HG03521 (cell line): ENCODE data around the gene STXBP2.
"Not testable (repeated sequence)": the region's sequence is repeated elsewhere in the genome, so short reads cannot be mapped to it uniquely, and the experiment has no call there.

ENCODE experiments used
- ATAC-seq: cut with Tn5 transposase; IDR thresholded peaks from one replicate; pipeline ENCODE4 v1.9.1; 2021; ENCODE audit warnings: mild to moderate bottlenecking, moderate library complexity; ENCODE audit not compliant: unreplicated experiment

STXBP2 gene

DNA sequence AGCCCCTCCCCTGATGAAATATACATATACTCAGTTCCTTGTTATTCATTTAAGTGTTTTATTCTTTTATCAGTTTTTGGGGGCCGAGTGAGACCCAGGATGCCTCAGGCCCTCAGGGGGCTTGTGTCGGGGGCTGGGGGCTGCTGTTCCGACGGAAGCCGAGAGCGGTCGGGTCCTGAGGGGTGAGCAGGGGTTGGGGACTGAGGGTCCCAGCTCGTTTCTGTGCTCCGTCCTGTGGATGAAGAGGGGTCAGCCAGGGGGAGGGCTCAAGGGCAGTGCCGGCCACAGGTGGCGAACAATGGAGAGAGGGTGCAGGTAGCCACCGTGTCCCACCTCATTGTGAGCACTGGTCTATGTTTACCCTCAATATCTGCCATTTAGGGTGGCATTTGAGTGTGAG is 5.3 kb upstream of the STXBP2 start:
- ATAC-seq: no peak

DNA sequence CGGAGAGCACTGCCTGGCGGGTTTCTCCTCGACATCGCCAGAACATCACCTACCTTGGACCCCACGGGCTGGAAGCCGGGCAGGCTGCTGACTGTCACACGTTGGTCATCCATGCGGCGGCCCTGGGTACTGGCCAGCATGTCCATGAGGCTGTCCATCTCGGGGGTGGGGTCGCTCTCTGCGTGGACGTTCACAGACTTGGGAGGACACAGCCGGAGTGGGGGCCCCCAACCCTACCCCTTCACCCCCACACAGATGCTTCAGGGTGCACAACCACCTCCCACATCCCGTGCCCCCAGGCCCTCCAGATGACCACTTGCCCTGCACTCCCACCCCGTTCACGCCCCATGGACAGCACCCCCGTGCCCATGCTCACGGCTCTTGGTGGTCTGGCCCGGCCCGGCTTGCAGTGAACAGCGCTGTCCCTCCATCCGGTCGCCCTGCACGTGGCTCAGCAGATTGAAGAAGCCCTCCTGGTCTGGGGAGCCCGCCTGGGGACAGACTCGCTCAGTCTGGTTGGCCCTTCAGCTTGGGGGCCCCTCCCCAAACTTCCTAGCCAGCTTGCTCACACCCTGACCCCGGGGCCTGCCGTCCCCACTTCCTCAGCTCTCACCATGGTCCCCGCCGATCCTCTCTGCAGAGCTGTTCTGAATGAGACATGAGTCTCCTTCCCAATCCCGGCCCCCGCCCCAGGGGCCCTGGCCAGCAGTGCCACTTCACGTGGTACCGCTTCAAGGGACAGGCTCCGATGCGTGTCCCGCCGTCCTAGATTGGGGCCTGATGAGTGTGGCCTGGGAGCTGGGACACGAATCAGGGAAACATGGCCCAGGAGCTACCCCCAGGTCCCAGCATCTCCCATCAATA is 4.3 kb upstream of the STXBP2 start:
- no peak for ATAC-seq

GRCh38 chr19:7633698-7634097 is 3.2 kb upstream of the STXBP2 start, which contains the start of gene PCP2:
PCP2 (minus strand) TSS chr19:7633719; CDS start chr19:7633457, 262 bp downstream.
- ATAC-seq: no peak

GRCh38 chr19:7635670-7636069 is 1.2 kb upstream of the STXBP2 start:
- ATAC-seq: no peak

DNA sequence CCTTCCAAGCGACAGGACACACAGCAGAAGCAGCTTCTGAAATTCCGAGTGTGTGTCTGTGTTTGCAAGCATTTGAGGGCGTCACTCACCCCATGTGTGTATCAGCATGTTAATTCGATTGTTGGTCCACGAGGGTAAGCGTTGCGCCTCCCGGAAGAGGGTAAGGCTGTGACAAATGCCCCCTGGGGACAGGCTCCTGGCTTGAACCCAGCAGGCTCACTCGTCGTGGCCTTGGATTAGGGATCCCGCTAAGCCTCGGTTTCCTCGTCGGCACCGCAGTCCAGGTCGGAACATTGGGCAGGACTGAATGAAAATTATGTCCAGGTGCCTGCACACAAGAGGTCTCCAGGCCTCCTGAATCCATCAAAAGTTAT is 606 bp upstream of the STXBP2 start:
- ATAC-seq: no peak

DNA sequence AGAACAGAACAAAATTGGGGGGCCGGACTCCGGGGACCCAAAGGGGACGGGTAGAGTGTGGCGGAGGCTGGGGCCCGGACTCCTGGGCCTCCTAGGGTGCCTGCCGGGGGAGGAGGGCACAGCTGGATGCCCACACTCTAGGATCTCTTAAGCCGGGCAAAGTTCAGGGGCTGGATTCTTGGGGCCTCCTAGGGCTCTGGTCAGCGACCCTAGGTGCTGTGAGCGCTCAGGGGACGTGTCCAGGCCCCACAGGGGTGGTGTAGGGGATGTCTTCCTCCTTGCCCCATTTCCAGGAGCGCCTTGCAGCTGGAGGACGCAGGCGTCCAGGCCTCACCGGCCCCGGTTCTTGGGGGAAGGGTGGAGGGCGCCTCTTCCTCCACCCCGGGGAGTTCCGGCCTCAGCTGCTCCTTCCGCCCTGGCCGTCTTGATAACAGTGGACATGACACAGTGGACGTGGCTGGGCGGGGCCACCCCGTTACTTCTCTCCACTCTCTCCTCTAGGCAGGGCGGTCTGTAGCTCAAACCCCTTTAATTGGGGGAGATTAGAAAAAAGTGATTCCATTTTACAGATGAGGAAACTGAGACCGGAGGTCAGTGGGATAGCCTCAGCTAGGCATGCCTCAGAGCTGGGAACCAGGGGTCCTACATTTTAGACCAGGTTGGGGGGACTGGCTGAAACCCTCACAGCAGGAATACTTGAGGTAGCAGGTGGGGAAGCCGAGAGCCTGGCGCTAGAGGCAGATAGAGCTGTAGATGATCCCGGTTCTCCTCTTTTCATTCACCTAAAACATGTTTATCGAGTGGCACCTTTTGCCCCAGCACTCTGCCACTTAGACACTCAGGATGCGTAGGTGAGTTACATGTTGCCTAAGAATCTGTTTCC is 705 bp downstream of the STXBP2 start:
- ATAC-seq: peak; percentile 8

- no peak for ATAC-seq
These were observed 2.0 kb downstream of the STXBP2 start for GRCh38 chr19:7638802-7639465.

GRCh38 chr19:7639863-7640348 is 3.0 kb downstream of the STXBP2 start:
- no peak for ATAC-seq

DNA sequence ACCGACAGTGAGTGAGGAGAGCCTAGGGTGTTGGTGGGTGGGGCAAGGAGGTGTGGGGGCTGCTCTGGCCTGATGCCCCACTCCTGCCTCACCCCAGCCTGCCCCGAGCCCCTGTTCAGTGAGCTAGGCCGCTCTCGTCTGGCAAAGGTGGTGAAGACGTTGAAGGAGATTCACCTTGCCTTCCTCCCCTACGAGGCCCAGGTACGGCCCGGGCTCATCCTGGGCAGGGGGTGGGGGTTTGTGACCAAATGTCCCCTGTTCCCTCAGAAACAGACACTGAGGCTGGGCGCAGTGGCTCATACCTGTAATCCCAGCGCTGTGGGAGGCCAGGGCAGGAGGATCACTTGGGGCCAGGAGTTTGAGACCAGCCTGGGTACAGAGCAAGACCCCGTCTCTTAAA is 3.9 kb downstream of the STXBP2 start:
- ATAC-seq: no peak

DNA sequence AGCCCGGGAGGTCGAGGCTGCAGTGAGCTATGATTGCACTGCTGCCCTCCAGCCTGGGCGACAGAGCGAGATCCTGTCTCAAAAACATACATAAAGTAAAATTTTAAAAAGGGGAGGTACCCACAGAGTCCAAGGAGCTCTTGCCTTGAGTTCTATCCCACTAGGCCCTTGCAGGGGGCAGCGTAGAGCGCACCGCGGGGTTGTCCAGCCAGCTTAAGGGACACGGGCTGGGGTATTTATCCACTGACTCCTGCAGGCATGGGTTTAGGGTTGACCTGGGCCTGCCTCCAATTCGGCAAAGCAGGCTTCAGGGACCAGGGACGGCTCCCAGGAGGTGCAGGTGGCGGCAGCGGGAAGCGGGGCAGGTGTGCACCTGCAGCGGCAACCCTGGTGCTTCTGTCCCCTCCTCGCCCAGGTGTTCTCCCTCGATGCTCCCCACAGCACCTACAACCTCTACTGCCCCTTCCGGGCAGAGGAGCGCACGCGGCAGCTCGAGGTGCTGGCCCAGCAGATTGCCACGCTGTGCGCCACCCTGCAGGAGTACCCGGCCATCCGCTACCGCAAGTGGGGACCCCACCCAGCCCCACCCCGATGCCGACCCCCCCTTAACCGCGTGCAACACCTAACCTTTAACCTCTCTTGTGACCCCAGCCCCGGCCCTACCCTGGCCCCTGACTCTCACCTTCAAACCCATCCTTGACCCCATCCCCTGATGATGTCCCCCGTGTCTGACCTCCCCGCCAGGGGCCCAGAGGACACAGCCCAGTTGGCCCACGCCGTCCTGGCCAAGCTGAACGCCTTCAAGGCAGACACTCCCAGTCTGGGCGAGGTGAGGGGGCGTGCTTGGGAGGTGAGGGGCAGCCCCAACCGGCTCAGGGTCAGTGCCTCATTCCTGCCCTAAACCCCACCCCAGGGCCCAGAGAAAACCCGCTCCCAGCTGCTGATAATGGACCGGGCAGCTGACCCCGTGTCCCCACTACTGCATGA is 4.7 kb downstream of the STXBP2 start:
- ATAC-seq: no peak

DNA sequence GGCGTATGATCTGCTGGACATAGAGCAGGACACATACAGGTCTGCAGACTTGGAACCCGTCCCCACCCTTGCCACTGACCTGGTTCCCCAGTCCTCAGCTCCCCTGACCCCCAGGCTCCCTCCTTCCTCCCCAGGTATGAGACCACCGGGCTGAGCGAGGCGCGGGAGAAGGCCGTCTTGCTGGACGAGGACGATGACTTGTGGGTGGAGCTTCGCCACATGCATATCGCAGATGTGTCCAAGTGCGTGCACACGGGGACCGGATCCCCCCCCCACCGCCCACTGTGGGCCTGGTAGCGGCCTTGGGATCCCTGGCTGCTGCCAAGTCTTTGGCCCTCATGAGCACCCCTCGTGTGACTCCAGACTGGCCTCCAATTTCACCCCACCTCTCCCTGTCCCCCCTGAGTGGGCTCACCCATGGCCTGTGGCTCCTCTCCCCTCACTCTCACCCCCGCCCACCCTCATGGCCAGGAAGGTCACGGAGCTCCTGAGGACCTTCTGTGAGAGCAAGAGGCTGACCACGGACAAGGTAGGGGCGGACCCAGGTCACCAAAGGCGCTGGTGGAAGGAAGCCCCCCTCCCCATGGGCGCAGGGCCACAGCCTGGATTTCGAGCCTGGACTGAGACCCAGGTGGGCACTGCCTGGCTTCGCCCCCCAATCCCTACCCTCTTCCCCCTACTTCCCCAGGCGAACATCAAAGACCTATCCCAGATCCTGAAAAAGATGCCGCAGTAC is 5.6 kb downstream of the STXBP2 start:
- no peak for ATAC-seq

DNA sequence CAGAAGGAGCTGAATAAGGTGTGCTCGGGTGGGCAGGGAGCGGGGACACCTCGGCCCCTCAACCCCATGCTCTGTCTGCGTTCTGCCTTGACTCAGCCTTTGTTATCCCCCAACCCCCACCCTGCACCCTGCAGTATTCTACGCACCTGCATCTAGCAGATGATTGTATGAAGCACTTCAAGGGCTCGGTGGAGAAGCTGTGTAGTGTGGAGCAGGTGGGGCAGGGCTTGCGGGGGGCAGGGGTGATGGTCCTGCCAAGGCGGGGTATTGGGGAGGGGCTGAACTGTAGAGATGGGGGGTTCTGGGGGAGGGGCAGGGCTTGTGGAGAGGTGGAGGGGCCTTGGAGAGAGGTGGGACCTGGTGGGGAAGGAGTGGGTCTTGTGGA is 6.1 kb downstream of the STXBP2 start:
- ATAC-seq: no peak

GRCh38 chr19:7643629-7644549 is 7.0 kb downstream of the STXBP2 start:
- ATAC-seq: not testable (repeated sequence)

DNA sequence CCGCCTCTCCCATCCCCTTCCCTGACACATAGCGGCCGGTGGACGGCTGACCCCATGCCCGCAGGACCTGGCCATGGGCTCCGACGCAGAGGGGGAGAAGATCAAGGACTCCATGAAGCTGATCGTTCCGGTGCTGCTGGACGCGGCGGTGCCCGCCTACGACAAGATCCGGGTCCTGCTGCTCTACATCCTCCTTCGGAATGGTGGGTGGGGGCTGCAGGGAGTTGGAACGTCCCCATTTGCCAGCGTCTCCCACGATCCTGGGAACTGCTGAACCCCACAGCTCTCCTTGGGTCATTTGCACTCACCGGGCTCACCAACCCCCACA is 7.6 kb downstream of the STXBP2 start:
- no peak for ATAC-seq

GRCh38 chr19:7645163-7645562 is 8.3 kb downstream of the STXBP2 start:
- ATAC-seq: no peak

DNA sequence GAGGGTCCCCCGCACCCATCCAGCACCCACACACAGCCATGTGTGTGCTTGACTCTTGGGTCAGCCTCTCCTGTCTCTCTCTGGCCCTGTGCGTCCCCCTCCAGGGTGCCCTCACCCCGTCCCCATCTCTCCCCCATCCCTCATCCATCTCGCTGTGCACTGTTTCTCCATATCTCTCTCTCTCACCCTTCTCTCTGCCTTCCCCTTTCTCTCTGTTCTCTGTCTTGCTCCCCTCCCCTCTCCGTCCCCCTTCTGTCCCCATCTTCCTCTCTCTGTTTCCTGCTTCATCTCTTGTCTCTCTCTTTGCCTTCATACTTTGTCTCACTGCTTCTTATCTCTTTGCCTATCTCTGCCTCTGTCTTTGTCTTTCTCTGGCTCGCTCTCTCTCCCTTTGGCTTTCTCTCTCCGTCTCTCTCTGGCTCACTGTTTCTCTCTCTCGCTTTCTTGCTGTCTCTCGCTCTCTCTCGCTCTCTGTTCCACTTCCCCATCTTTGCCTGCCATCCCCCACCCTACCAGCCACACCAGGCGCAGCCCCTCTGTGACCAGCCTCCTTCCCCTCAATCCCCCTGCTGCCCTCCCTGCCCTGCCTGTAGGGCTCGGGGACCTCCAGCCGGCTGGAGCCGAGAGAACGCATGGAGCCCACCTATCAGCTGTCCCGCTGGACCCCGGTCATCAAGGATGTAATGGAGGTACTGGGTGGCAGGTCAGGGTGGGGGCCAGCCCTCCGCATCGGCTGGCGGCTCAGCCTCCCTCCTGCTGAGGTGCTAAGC is 8.9 kb downstream of the STXBP2 start:
- ATAC-seq: no peak

DNA sequence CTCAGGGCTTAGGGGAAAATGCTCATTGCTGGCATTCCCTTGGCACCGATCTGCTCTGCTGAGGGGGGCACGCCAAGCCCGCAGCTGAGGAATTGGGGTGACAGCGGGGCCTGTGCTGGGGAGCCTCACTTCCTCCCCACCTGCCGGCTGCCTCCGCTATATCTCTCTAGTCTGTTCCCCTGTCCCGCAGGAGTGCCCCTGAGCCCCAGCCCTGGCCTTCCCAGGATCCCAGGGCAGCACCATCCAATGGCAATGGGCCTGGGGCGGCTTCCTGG is 9.5 kb downstream of the STXBP2 start:
- ATAC-seq: no peak

- ATAC-seq: no peak
These were observed 10.2 kb downstream of the STXBP2 start for GRCh38 chr19:7647156-7647555.
